ENCODE data around the gene IL31.
"Not testable (repeated sequence)": the region's sequence is repeated elsewhere in the genome, so short reads cannot be mapped to it uniquely, and the experiment has no call there.

Gene IL31

GRCh38 chr12:122176473-122176872, 2.5 kb upstream of the IL31 start:
- H3K4me3 Mint-ChIP-seq, H3K27ac Mint-ChIP-seq, H3K27me3 Mint-ChIP-seq, H3K4me1 Mint-ChIP-seq, H3K9me3 Mint-ChIP-seq, H3K36me3 Mint-ChIP-seq: not testable (repeated sequence)

GRCh38 chr12:122172262-122172939, 1.6 kb downstream of the IL31 start:
- Mint-ChIP-seq H3K4me1 (no peaks in the 10 kb centered on the region), H3K36me3 (no peaks in the 10 kb centered on the region), H3K9me3 (no peaks in the 10 kb centered on the region), H3K27me3 (no peaks in the 10 kb centered on the region), H3K27ac (no peak overlapping the region), H3K4me3 (no peak overlapping the region)

- no peak overlapping the region for H3K27ac Mint-ChIP-seq
- H3K27me3 Mint-ChIP-seq: no peaks in the 10 kb centered on the region
- H3K9me3 Mint-ChIP-seq: no peaks in the 10 kb centered on the region
- no peak overlapping the region for H3K4me3 Mint-ChIP-seq
- H3K4me1 Mint-ChIP-seq: no peaks in the 10 kb centered on the region
- H3K36me3 Mint-ChIP-seq: no peaks in the 10 kb centered on the region
These were observed 2.6 kb downstream of the IL31 start for GRCh38 chr12:122171399-122171798.

- H3K9me3 Mint-ChIP-seq: no peaks in the 10 kb centered on the region
- no peak overlapping the region for H3K27ac Mint-ChIP-seq
These were observed 5.5 kb downstream of the IL31 start for GRCh38 chr12:122168492-122168891.

GRCh38 chr12:122167356-122167925, 6.6 kb downstream of the IL31 start:
- H3K36me3 Mint-ChIP-seq: no peaks in the 10 kb centered on the region
- H3K27ac Mint-ChIP-seq: no peak overlapping the region
- no peak overlapping the region for H3K4me3 Mint-ChIP-seq
- H3K4me1 Mint-ChIP-seq: no peaks in the 10 kb centered on the region
- H3K9me3 Mint-ChIP-seq: no peaks in the 10 kb centered on the region
- no peaks in the 10 kb centered on the region for H3K27me3 Mint-ChIP-seq

More at GRCh38 chr12:122168492-122168891, 5.5 kb downstream of the IL31 start:
- H3K4me1 Mint-ChIP-seq: no peaks in the 10 kb centered on the region
- no peak overlapping the region for H3K4me3 Mint-ChIP-seq
- no peaks in the 10 kb centered on the region for H3K36me3 Mint-ChIP-seq
- no peaks in the 10 kb centered on the region for H3K27me3 Mint-ChIP-seq

- Mint-ChIP-seq H3K4me3 (no peak overlapping the region), H3K36me3 (no peaks in the 10 kb centered on the region), H3K9me3 (no peaks in the 10 kb centered on the region), H3K4me1 (no peaks in the 10 kb centered on the region), H3K27me3 (no peaks in the 10 kb centered on the region), H3K27ac (no peak overlapping the region)
These were observed 7.3 kb downstream of the IL31 start for GRCh38 chr12:122166422-122167349.

GRCh38 chr12:122162976-122163375, 11.0 kb downstream of the IL31 start:
- Mint-ChIP-seq H3K9me3 (no peaks in the 10 kb centered on the region), H3K27me3 (no peaks in the 10 kb centered on the region), H3K27ac (peak overlapping the region; percentile 30), H3K36me3 (no peaks in the 10 kb centered on the region), H3K4me1 (no peaks in the 10 kb centered on the region), H3K4me3 (peak overlapping the region; percentile 19)

GRCh38 chr12:122161682-122162081, 12.3 kb downstream of the IL31 start:
- Mint-ChIP-seq H3K27me3 (no peaks in the 10 kb centered on the region), H3K4me1 (no peaks in the 10 kb centered on the region), H3K4me3 (no peak overlapping the region), H3K36me3 (no peaks in the 10 kb centered on the region), H3K9me3 (no peaks in the 10 kb centered on the region), H3K27ac (no peak overlapping the region)

- no peaks in the 10 kb centered on the region for H3K27me3 Mint-ChIP-seq
- no peak overlapping the region for H3K4me3 Mint-ChIP-seq
These were observed 13.3 kb downstream of the IL31 start for GRCh38 chr12:122160761-122161160.

GRCh38 chr12:122159882-122160281, 14.1 kb downstream of the IL31 start:
- Mint-ChIP-seq H3K4me1 (no peaks in the 10 kb centered on the region), H3K27ac (no peak overlapping the region), H3K27me3 (no peaks in the 10 kb centered on the region), H3K4me3 (no peak overlapping the region), H3K36me3 (peaks cover 1% of the 10 kb centered on the region), H3K9me3 (no peaks in the 10 kb centered on the region)

More at GRCh38 chr12:122160761-122161160, 13.3 kb downstream of the IL31 start:
- H3K9me3 Mint-ChIP-seq: no peaks in the 10 kb centered on the region
- H3K4me1 Mint-ChIP-seq: no peaks in the 10 kb centered on the region
- no peaks in the 10 kb centered on the region for H3K36me3 Mint-ChIP-seq
- H3K27ac Mint-ChIP-seq: no peak overlapping the region

- Mint-ChIP-seq H3K9me3 (no peaks in the 10 kb centered on the region), H3K27ac (no peak overlapping the region), H3K27me3 (no peaks in the 10 kb centered on the region), H3K4me3 (no peak overlapping the region), H3K36me3 (peaks cover 4% of the 10 kb centered on the region), H3K4me1 (no peaks in the 10 kb centered on the region)
These were observed 15.2 kb downstream of the IL31 start for GRCh38 chr12:122158700-122159285.

GRCh38 chr12:122155705-122156104, 18.3 kb downstream of the IL31 start:
- no peaks in the 10 kb centered on the region for H3K9me3 Mint-ChIP-seq
- H3K27me3 Mint-ChIP-seq: no peaks in the 10 kb centered on the region
- no peak overlapping the region for H3K4me3 Mint-ChIP-seq
- H3K4me1 Mint-ChIP-seq: no peaks in the 10 kb centered on the region
- no peak overlapping the region for H3K27ac Mint-ChIP-seq
- peaks cover 4% of the 10 kb centered on the region for H3K36me3 Mint-ChIP-seq

GRCh38 chr12:122152754-122153153, 21.3 kb downstream of the IL31 start:
- Mint-ChIP-seq H3K4me3 (no peak overlapping the region), H3K9me3 (no peaks in the 10 kb centered on the region), H3K36me3 (peaks cover 4% of the 10 kb centered on the region), H3K27ac (no peak overlapping the region), H3K27me3 (no peaks in the 10 kb centered on the region), H3K4me1 (peaks cover 6% of the 10 kb centered on the region)

GRCh38 chr12:122150127-122150681, 23.8 kb downstream of the IL31 start:
- Mint-ChIP-seq H3K9me3 (no peaks in the 10 kb centered on the region), H3K4me3 (no peak overlapping the region), H3K27ac (no peak overlapping the region), H3K27me3 (no peaks in the 10 kb centered on the region), H3K4me1 (peaks cover 6% of the 10 kb centered on the region), H3K36me3 (peaks cover 2% of the 10 kb centered on the region)

GRCh38 chr12:122148657-122149056, 25.4 kb downstream of the IL31 start:
- Mint-ChIP-seq H3K4me3 (no peak overlapping the region), H3K4me1 (peaks cover 6% of the 10 kb centered on the region), H3K9me3 (no peaks in the 10 kb centered on the region), H3K27ac (peak overlapping the region; percentile 9), H3K27me3 (no peaks in the 10 kb centered on the region), H3K36me3 (no peaks in the 10 kb centered on the region)
